ENCODE results near the gene PLEKHA6. TPM values are rescaled to one million over a fixed set of nuclear protein-coding genes. Genes with fewer than 3 reads are reported as not detected.

Gene PLEKHA6
- total RNA-seq, 1 experiment from 2014 or later, result 2.1 TPM

GRCh38 chr1:204196068-204196795, 163.5 kb downstream of the PLEKHA6 start, which contains the start of gene KISS1:
Gene KISS1 (minus strand): TSS chr1:204196491. CDS start chr1:204192876, 3,615 bp downstream.
- no peak within 1 kb of the TSS; the same call in 1 of the 2 replicates for H3K14ac ChIP-seq (ENCODE audit: insufficient read depth, low read length)
- no peak within 1 kb of the TSS for H4K91ac ChIP-seq (ENCODE audit: insufficient read length, low read depth, low read length)
- no peaks in the 10 kb centered on the region for H3K79me1 ChIP-seq (ENCODE audit: insufficient read depth, low read depth, low read length, poor library complexity, severe bottlenecking)
- no peak within 1 kb of the TSS for H2AK5ac ChIP-seq (ENCODE audit: insufficient read length, low read length)
- no peak within 1 kb of the TSS for H2BK5ac ChIP-seq (ENCODE audit: insufficient read length, low read length)
- no peak within 1 kb of the TSS for H3K4ac ChIP-seq (ENCODE audit: low read depth, low read length)
- H3K9me3 Mint-ChIP-seq, result peaks cover 0 to 5% of the 10 kb centered on the region in 2 experiments; a peak in 1 of 5 replicates
- no peaks in the 10 kb centered on the region for H3K79me2 ChIP-seq (ENCODE audit: insufficient read depth, low read length)
- DNase-seq, result no peak
- H3K27me3 Mint-ChIP-seq (ENCODE audit: low read depth), result peaks cover 36% of the 10 kb centered on the region
- no peaks in the 10 kb centered on the region for H4K20me1 ChIP-seq (ENCODE audit: control insufficient read depth, insufficient read depth, insufficient read length)
- WGBS (ENCODE audit: extremely low coverage, insufficient read length, low lambda C conversion rate), result no CpG with 5 or more reads among the region's 18 CpGs
- no peak within 1 kb of the TSS for H3K4me3 Mint-ChIP-seq
- H3K9ac ChIP-seq (ENCODE audit: extremely low read depth, insufficient read length, low read length), result no peak within 1 kb of the TSS
- no peak within 1 kb of the TSS for H4K5ac ChIP-seq (ENCODE audit: insufficient read length, low read depth, low read length)
- H4K8ac ChIP-seq (replicated peaks; ENCODE audit: insufficient read length, low read depth, low read length), result peak within 1 kb of the TSS; percentile 70
- H2BK20ac ChIP-seq (ENCODE audit: low read depth, low read length, poor library complexity, severe bottlenecking), result no peak within 1 kb of the TSS
- no peak within 1 kb of the TSS for H2BK15ac ChIP-seq (ENCODE audit: low read depth, low read length)
- H3K27ac ChIP-seq (ENCODE audit: insufficient read length, low read depth, low read length), result no peak within 1 kb of the TSS
- no peak within 1 kb of the TSS for H3K4me2 ChIP-seq (ENCODE audit: insufficient read depth, insufficient read length, low read length)
- no peaks in the 10 kb centered on the region; a peak in 2 of 7 replicates for H3K36me3 Mint-ChIP-seq (ENCODE audit: insufficient read depth in 1 of 3, low read depth in 3 of 3)
- no peaks in the 10 kb centered on the region for H3K27me3 ChIP-seq (ENCODE audit: insufficient read depth, low read length)
- H3K4me1 Mint-ChIP-seq, result peaks cover 4 to 13% of the 10 kb centered on the region in 2 experiments; a peak in 3 of 4 replicates
- H3K18ac ChIP-seq (ENCODE audit: insufficient read length, low read depth, low read length), result no peak within 1 kb of the TSS
- no peaks in the 10 kb centered on the region; the same call in 1 of the 2 replicates for H3K4me1 ChIP-seq (ENCODE audit: insufficient read depth, low read length)
- no peak within 1 kb of the TSS for H2AFZ ChIP-seq (ENCODE audit: low read length)
- no peaks in the 10 kb centered on the region for H3K9me3 ChIP-seq (ENCODE audit: control insufficient read depth, low read depth, low read length)
- no peak within 1 kb of the TSS for H3K56ac ChIP-seq (ENCODE audit: insufficient read length, low read depth, low read length)
- no peak within 1 kb of the TSS for H2BK12ac ChIP-seq (ENCODE audit: insufficient read length, low read depth, low read length)
- H3K27ac Mint-ChIP-seq, result peak within 1 kb of the TSS in 2 of 3 experiments; percentile 28 to 68; a peak in 1 of 7 replicates
- H3K23ac ChIP-seq (ENCODE audit: insufficient read length, low read depth, low read length), result peak within 1 kb of the TSS; percentile 8
- H3K23me2 ChIP-seq (ENCODE audit: insufficient read length, low read depth, low read length, poor library complexity, severe bottlenecking), result no peaks in the 10 kb centered on the region
- TF ChIP-seq CTCF (conservative IDR thresholded peaks at IDR 0.05), result no peak
- H2BK120ac ChIP-seq (ENCODE audit: low read depth, low read length, poor library complexity, severe bottlenecking), result no peak within 1 kb of the TSS
- no peak within 1 kb of the TSS for H3T11ph ChIP-seq (ENCODE audit: low read length)
